ENCODE measurements around the gene AKAP13. TPM values are rescaled to one million over a fixed set of nuclear protein-coding genes. Genes with fewer than 3 reads are reported as not detected.

The AKAP13 gene
- polyA plus RNA-seq, 1 of the 3 experiments (the other 2 are of a cell fraction), result 8.4 TPM

- WGBS (ENCODE audit: low lambda C conversion rate), result 97% methylated on average over 4 of the region's 4 CpGs
- H4K20me1 ChIP-seq (ENCODE audit: insufficient read depth), result peaks cover 9% of the 10 kb centered on the region
- H3K4me1 ChIP-seq (ENCODE audit: control insufficient read depth in 1 of 2, insufficient read depth in 2 of 2, low read depth in 1 of 2, low read length in 1 of 2), result peaks cover 0 to 44% of the 10 kb centered on the region in 2 experiments; a peak in 2 of 4 replicates
- no peaks in the 10 kb centered on the region for H3K9me3 ChIP-seq
- H2AFZ ChIP-seq (ENCODE audit: low read depth), result no peak overlapping the region
- no peak overlapping the region for H3K4me3 ChIP-seq (ENCODE audit: low read depth in 2 of 2, low read length in 1 of 2)
- H3K79me2 ChIP-seq (ENCODE audit: insufficient read depth), result peaks cover 33% of the 10 kb centered on the region
- TF ChIP-seq MAX (IDR thresholded peaks at IDR 0.05; ENCODE audit: low read depth) (no peak), POLR2AphosphoS5 (IDR thresholded peaks at IDR 0.05; ENCODE audit: low read depth, low read length) (no peak), SMC3 (IDR thresholded peaks at IDR 0.05; ENCODE audit: low read depth, low read length) (no peak), TAF1 (IDR thresholded peaks at IDR 0.05; ENCODE audit: borderline replicate concordance, low read depth, low read length) (no peak), FOXM1 (IDR thresholded peaks at IDR 0.05; ENCODE audit: low read depth) (no peak), USF1 (IDR thresholded peaks at IDR 0.05; ENCODE audit: borderline replicate concordance, low read depth) (no peak)
- no peaks in the 10 kb centered on the region for H3K9me2 ChIP-seq
- POLR2A ChIA-PET, result no interaction called here
- no peaks in the 10 kb centered on the region for H3K36me3 ChIP-seq (replicated peaks in 1 of 2; ENCODE audit: control insufficient read depth in 1 of 2, insufficient read depth in 2 of 2, low read length in 1 of 2)
- CTCF ChIA-PET, result interaction anchor here (1.7 to 10.5 kb wide), 2 partner anchors 12 to 204 kb away, joined by 11 to 97 read pairs; no protein-coding TSS in a partner anchor
- H3K27ac ChIP-seq (ENCODE audit: low read depth in 2 of 2, low read length in 1 of 2), result peak overlapping the region in 1 of 2 experiments; percentile 73; a peak in 2 of 4 replicates
- no peak overlapping the region for H3K4me2 ChIP-seq
- no peak overlapping the region for H3K9ac ChIP-seq
- H3K27me3 ChIP-seq (ENCODE audit: insufficient read depth), result no peaks in the 10 kb centered on the region
- H3F3A ChIP-seq (replicated peaks; ENCODE audit: insufficient read depth), result peaks cover 4% of the 10 kb centered on the region
- DNase-seq, result no peak
Observed at GRCh38 chr15:85500729-85501128, 120.3 kb downstream of the AKAP13 start.

- H3K79me2 ChIP-seq (ENCODE audit: insufficient read depth), result peaks cover 35% of the 10 kb centered on the region
- H3K27me3 ChIP-seq (ENCODE audit: insufficient read depth), result no peaks in the 10 kb centered on the region
- no peak for DNase-seq
- H3F3A ChIP-seq (replicated peaks; ENCODE audit: insufficient read depth), result peaks cover 4% of the 10 kb centered on the region
- WGBS (ENCODE audit: low lambda C conversion rate), result 93% methylated on average over 2 of the region's 2 CpGs
- no peaks in the 10 kb centered on the region for H3K9me2 ChIP-seq
- CTCF ChIA-PET, result interaction anchor here (0.6 to 10.5 kb wide), 2 partner anchors 11 to 13 kb away, joined by 3 to 97 read pairs; no protein-coding TSS in a partner anchor
- H3K9ac ChIP-seq, result no peak overlapping the region
- H3K4me3 ChIP-seq (ENCODE audit: low read depth in 2 of 2, low read length in 1 of 2), result no peak overlapping the region
- H3K9me3 ChIP-seq, result no peaks in the 10 kb centered on the region
- H4K20me1 ChIP-seq (ENCODE audit: insufficient read depth), result peaks cover 14% of the 10 kb centered on the region
- no peaks in the 10 kb centered on the region for H3K36me3 ChIP-seq (replicated peaks in 1 of 2; ENCODE audit: control insufficient read depth in 1 of 2, insufficient read depth in 2 of 2, low read length in 1 of 2)
- peaks cover 0 to 38% of the 10 kb centered on the region in 2 experiments; a peak in 2 of 4 replicates for H3K4me1 ChIP-seq (ENCODE audit: control insufficient read depth in 1 of 2, insufficient read depth in 2 of 2, low read depth in 1 of 2, low read length in 1 of 2)
- POLR2A ChIA-PET, result no interaction called here
- no peak overlapping the region for H2AFZ ChIP-seq (ENCODE audit: low read depth)
- H3K4me2 ChIP-seq, result no peak overlapping the region
- H3K27ac ChIP-seq (ENCODE audit: low read depth in 2 of 2, low read length in 1 of 2), result peak overlapping the region in 1 of 2 experiments; percentile 14; a peak in 1 of 4 replicates
- TF ChIP-seq EP300 (IDR thresholded peaks at IDR 0.05; ENCODE audit: borderline replicate concordance in 1 of 2, low read depth in 1 of 2, low read length in 1 of 2), result no peak
- no peak for TF ChIP-seq TAF1 (IDR thresholded peaks at IDR 0.05; ENCODE audit: borderline replicate concordance, low read depth, low read length)
- TF ChIP-seq RAD21 (IDR thresholded peaks at IDR 0.05; ENCODE audit: low read length), result no peak
- TF ChIP-seq MEF2A (IDR thresholded peaks at IDR 0.05; ENCODE audit: borderline replicate concordance, low read depth), result no peak
- TF ChIP-seq FOXJ3 (CRISPR knock-in tag; IDR thresholded peaks at IDR 0.05), result no peak
- no peak for TF ChIP-seq FOSL2 (IDR thresholded peaks at IDR 0.05; ENCODE audit: borderline replicate concordance, low read depth)
- no peak for TF ChIP-seq NFIC (IDR thresholded peaks at IDR 0.05; ENCODE audit: borderline replicate concordance)
- TF ChIP-seq SMC3 (IDR thresholded peaks at IDR 0.05; ENCODE audit: low read depth, low read length), result no peak
- no peak for TF ChIP-seq CHD2 (IDR thresholded peaks at IDR 0.05; ENCODE audit: low read length, partially characterized antibody)
- TF ChIP-seq USF1 (IDR thresholded peaks at IDR 0.05; ENCODE audit: borderline replicate concordance, low read depth), result no peak
- no peak for TF ChIP-seq CTCF (IDR thresholded peaks at IDR 0.05)
- no peak for TF ChIP-seq TCF12 (IDR thresholded peaks at IDR 0.05)
- no peak for TF ChIP-seq POLR2AphosphoS5 (IDR thresholded peaks at IDR 0.05; ENCODE audit: low read depth, low read length)
- TF ChIP-seq YY1 (IDR thresholded peaks at IDR 0.05; ENCODE audit: low read depth), result no peak
- TF ChIP-seq SIN3A (IDR thresholded peaks at IDR 0.05; ENCODE audit: borderline replicate concordance, low read depth, low read length), result no peak
- no peak for TF ChIP-seq RCOR1 (IDR thresholded peaks at IDR 0.05; ENCODE audit: low read length)
- TF ChIP-seq USF2 (IDR thresholded peaks at IDR 0.05; ENCODE audit: borderline replicate concordance, low read depth, low read length), result no peak
- no peak for TF ChIP-seq ELF1 (IDR thresholded peaks at IDR 0.05)
- TF ChIP-seq IRF3 (IDR thresholded peaks at IDR 0.05; ENCODE audit: low read depth, low read length), result no peak
Observed at GRCh38 chr15:85501574-85501973, 121.2 kb downstream of the AKAP13 start.

Data from SK-N-SH (cell line).